Fibroblast of skin of back (primary cell): ENCODE results near the gene BCAS1.

Source experiments
- DNase-seq: peaks from one replicate; pipeline ENCODE4 v3.0.0-alpha.2; 2013

The BCAS1 gene

GRCh38 chr20:53921443-53921973 lies 148.9 kb downstream of the BCAS1 start:
- no peak for DNase-seq

- DNase-seq = no peak
Measured at GRCh38 chr20:53920647-53921245, 149.6 kb downstream of the BCAS1 start.

GRCh38 chr20:53919886-53920285 lies 150.5 kb downstream of the BCAS1 start:
- no peak for DNase-seq

- DNase-seq = no peak
Measured at GRCh38 chr20:53918949-53919361, 151.4 kb downstream of the BCAS1 start.

GRCh38 chr20:53918020-53918311 lies 152.4 kb downstream of the BCAS1 start:
- no peak for DNase-seq

GRCh38 chr20:53917145-53918019 lies 153.0 kb downstream of the BCAS1 start:
- DNase-seq = peak; percentile 97

GRCh38 chr20:53916173-53916512 lies 154.3 kb downstream of the BCAS1 start:
- no peak for DNase-seq

- peak; percentile 94 for DNase-seq
Measured at GRCh38 chr20:53915446-53916172, 154.8 kb downstream of the BCAS1 start.

GRCh38 chr20:53914781-53915445 lies 155.5 kb downstream of the BCAS1 start:
- peak; percentile 50 for DNase-seq

GRCh38 chr20:53914091-53914780 lies 156.2 kb downstream of the BCAS1 start:
- peak; percentile 66 for DNase-seq

GRCh38 chr20:53911301-53911700 lies 159.1 kb downstream of the BCAS1 start:
- DNase-seq = no peak

- no peak for DNase-seq
Measured at GRCh38 chr20:53910351-53911002, 159.9 kb downstream of the BCAS1 start.

- DNase-seq = no peak
Measured at GRCh38 chr20:53907968-53908751, 162.2 kb downstream of the BCAS1 start.

GRCh38 chr20:53905820-53906191 lies 164.6 kb downstream of the BCAS1 start:
- DNase-seq = no peak

GRCh38 chr20:53905019-53905819 lies 165.2 kb downstream of the BCAS1 start:
- DNase-seq = no peak

- no peak for DNase-seq
Measured at GRCh38 chr20:53904261-53904660, 166.1 kb downstream of the BCAS1 start.

- DNase-seq = no peak
Measured at GRCh38 chr20:53903652-53903987, 166.8 kb downstream of the BCAS1 start.

- DNase-seq = no peak
Measured at GRCh38 chr20:53902968-53903651, 167.3 kb downstream of the BCAS1 start.

- DNase-seq = no peak
Measured at GRCh38 chr20:53901497-53902096, 168.8 kb downstream of the BCAS1 start.
